SK-N-DZ (cell line): ENCODE measurements around the gene CDSN.
A peak's percentile ranks its signal among the peaks of the same experiment; 100 is the strongest.

Experiments
- DNase-seq: peaks from one replicate; pipeline ENCODE4 v3.0.0-alpha.2; 2015; ENCODE audit warnings: low spot score

CDSN gene

DNA sequence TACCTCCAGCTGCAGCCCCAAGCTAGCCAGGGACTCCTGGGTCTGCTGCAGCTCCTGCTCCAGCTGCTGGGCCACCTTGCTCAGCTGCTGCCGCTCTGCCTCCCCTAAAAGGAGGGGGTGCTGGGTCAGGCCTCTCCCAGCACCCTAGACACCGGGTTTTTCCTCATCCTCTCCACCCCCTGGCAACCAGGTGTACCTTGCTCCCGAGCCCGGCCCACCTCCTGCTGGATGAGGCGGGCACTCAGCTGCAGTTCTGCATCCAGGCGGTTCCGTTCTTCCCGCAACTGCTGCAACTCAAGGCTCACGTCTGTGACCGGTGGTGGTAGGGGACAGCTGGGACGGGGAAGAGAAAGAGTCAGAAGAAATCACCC, 24.7 kb upstream of the CDSN start:
- DNase-seq: no peak

DNA sequence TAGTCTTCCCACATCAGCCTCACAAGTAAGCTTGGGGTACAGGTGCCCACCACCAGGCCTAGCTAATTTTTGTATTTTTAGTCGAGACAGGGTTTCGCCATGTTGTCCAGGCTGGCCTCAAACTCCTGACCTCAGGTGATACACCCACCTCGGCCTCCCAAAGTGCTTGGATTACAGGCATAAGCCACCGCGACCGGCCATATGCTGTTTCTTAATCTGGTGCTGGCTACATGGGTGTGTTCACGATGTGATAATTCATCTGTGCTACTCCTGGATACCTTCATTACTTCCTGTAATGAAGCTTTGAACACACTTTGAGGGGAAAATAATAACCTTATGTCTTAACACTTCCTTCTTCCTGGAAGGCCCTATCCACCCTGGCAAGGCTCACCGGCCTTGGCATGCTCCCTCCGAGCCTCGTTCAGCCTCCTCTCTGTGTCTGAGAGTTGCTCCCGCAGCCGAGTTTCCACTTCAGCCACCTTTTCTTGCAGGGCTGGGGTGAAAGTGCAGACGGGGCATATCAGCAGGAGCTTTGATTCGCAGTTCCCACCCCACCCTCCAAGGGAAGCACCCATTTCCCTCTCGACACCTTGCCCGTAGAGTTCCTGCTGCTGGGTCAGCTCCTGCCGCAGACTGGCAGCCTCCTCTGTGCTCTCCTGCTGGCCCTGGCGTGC, 24.2 kb upstream of the CDSN start:
- DNase-seq: no peak

DNA sequence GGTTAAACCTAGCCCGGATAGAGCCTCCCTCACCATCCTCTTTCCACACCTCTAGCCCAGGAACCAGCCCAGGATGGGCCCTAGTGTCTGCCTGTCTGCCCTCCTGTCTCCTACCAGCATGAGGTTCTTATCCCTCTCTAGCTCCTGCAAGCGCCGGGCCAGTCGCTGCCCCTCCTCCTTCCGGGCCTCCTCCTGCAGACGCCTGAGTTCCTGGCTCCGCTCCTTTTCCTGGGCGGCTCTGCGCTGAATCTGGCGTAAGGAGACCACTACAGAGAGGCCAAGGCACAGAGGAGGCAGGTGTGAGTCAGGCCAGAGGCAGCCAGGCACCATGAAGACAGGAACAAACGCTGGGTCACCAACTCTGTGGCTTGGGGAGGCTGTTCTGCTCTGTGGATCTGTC, 22.9 kb upstream of the CDSN start:
- DNase-seq: no peak

DNA sequence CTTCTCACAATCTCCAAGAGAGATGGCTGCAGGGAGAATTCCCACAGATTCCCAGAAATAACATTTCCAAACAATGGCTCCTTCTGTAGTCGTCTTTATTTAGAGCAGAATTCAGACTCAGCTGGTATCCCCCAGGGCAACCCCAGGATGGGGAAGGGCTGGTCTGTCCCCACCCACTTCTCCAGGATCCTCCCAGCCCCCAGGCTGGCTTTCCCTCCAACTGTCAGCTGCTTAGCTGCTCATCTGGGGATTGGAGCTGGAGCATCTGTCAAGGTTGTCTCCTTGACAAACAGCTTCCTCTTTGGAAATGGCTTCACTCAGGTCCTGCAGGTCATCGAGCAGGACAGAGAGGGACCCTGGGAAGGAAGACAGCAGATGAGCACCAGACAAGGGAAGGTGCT, 22.1 kb upstream of the CDSN start:
- DNase-seq: no peak

DNA sequence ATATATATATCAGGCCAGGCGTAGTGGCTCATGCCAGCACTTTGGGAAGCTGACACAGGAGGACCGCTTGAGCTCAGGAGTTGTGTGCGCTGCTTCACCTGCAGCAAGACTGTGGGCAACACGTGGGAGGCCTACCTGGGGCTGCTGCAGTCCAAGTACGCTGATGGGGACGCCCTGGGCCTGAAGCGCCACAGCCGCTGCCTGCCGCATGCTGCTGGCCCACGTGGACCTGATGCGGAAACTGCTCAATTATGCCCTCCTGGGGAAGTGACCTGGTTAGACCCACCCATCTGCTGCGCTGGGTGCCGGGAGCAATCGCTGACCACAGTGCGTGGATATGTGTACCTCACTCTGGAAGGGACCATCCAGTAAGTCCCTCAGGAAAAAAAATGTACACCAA, 20.4 kb upstream of the CDSN start:
- DNase-seq: no peak

DNA sequence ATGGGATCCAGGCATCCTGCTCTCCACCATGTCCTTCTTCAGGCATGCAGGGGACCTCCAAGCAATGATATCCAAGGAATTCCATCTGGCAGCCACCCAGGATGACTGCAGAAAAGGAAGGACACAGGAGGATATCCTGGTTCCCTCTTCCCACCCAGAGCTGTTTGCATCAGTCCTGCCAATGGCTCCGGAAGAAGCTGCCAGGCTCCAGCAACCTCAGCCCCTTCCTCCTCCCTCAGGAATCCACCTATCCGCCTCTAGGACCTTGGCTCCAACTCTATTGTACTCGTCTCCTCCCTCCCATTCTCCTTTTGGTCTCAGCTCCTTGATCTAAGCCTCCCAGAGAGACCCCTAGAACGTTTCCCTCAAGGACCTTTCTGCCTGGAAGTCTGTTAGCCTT, 19.4 kb upstream of the CDSN start:
- no peak for DNase-seq

DNA sequence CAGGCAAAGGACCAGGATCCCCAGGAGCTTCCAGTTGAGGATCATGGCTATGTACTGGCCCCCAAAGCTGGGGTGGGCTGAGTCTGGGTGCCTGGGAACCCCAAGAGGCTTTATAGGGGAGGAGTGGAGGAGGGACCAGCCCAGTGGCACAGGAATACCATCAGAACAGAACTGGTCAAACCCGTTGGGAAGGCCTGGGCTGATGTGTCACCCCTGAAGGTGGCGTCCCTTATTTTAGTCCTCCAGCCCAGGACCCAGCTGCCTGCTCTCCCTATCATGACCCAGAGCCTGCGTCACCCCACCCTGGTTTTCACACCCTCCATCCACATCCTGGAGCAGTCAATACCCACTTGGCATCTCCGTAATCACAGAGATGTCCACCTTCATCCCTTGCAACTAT, 18.7 kb upstream of the CDSN start, which contains the start of gene PSORS1C2:
TSS of gene PSORS1C2 (minus strand) at position 85 of the 400 bp plus-strand sequence. CDS start at position 45, 40 bp downstream.
- DNase-seq: no peak

DNA sequence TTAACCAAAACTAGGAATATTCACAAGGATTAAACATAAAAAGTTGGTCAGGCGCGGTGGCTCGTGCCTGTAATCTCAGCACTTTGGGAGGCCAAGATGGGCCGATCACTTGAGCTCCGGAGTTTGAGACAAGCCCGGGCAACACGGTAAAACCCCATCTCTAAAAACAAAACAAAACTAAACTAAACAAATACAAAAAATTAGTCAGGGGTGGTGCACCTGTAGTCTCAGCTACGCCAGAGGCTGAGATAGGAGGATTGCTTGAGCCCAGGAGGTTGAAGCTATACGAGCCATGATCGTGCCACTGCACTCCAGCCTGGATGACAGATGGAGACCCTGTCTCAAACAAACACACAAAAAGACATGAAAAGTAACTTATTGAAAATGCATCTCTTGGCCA, 15.5 kb upstream of the CDSN start:
- no peak for DNase-seq

DNA sequence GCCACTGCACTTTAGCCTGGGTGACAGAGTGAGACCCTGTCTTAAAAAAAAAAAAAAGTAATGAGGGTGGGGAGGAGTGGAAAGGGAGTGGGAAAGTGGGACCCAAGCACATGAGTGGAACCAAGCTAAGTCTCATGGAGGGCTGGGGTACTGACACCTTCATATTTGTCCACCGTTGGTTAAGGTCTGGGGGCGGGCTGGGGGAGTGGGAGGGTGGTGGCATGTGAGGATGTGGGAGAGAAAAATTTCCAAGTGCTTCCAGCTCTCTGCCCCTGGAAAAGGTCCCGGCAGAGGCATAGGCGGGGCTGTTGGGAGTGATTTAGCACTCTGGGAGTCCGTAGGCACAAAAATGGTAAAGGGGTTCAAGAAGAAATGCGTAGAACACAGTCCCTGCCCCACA, 12.6 kb upstream of the CDSN start:
- DNase-seq: no peak

DNA sequence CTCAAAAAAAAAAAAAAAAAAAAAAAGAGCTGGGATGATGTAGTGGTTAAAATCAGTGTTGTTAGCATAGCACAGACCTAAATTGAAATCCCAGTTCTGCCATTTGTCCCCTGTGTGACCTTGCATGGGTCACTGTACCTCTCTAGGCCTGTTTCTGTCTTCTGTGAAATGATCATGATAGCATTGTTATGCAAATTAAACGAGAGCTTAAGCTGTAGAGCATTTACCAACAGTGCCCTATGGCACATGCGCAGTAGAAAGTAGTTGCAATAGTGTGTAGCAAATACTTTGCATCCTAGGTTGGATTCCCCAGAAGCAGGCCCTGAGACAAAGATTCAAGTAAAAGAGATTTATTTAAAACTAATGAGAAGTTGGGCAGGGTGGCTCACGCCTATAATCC, 11.3 kb upstream of the CDSN start:
- no peak for DNase-seq

DNA sequence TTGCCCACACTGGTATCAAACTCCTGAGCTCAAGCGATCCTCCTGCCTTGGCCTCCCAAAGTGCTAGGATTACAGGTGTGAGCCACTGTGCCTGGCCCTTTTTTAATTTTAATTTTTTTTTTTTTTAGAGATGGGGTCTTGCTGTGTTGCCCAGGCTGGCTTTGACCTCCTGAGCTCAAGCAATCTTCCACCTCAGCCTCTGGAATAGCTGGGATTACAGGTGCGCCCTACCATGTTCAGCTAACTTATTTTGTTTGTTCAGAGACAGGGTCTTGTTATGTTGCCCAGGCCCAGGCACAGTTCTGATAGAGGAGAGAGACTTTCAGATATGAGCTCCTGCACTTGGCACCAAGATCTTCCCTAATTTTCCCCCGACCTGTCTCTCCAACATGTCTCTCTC, 10.5 kb upstream of the CDSN start:
- no peak for DNase-seq

DNA sequence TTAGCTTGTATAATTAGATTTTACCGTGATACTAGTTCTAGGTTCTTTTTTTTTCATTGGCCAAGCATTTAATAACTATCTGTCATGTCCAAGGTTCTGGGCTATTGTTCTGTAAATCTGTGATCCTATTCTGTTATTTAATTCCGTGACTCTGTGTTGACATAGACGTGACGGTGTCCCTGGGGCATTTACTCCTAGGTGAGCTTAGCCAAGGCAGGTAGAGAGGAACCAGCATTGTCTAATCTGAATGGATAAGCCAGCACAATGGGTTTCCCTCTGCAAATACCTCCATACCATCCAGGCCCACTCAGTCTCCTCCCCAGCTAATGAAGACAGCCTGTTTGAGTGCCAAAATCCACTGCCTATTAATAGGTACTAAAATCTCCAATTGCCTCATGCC, 8.9 kb upstream of the CDSN start:
- no peak for DNase-seq

DNA sequence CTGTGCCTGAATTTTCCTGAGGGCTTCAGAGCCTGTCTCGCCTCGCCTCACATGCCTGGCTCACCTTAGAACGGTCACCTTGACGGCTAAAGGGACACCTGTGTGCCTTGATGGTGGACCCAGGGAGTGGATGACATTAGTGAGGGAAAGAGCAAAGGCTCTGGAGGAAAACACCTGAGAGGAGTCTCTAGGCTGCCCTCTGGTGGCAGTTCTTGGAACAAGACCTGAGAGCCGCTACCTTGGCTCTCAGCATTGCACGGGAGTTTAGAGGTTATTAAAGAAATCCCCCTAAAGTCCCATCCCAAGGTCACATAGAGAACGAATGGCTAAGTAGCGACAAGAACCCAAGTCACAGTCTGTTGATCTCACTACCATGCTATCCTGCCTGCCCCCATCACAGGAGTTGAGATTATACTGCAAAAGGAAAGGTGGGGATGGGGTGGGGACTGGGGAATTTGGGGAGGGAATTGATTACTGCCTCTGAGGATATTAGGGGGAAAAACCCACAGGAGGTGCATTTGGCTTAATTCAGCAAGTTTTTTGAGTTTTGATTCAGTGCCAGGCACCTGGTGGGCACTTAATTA, 7.9 kb upstream of the CDSN start:
- DNase-seq: peak; percentile 49

DNA sequence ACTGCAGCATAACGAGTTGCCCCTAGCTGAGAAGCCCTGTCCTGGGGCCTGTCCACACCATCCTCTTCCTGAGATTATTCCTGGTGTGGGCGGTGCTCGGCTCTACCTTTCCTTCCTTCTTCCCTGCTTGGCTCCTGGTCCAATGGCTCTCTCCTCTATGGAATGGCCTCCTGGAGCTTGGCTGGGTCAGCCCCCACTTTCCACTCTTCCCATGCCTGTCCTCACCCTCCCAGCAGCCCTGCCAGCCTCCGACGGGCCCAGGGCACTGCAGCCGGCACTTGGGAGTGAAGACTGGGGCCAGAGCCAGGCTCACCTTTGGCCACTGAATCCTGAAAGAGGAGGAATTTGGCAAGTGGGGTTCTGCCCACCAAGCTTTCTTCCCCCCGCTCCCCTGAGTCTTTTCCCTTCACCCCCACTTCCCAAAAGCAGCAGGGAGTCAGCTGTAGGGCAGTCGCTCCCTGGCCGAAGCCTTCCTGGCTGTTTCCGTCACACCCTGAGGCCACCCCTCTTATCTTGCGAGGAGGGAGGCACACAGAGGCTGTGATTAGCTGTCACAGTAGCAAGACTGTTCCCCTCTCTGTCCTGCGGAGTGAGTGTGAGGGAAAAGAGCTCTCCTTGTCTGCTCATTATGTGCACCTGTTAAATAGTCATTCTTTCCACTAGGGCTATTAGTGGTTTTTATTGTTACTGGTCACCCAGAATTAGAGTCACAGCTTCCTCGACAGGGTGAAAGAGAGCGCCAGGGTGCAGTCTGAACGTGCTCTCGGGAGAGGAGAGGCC, 6.3 kb upstream of the CDSN start:
- DNase-seq: no peak

DNA sequence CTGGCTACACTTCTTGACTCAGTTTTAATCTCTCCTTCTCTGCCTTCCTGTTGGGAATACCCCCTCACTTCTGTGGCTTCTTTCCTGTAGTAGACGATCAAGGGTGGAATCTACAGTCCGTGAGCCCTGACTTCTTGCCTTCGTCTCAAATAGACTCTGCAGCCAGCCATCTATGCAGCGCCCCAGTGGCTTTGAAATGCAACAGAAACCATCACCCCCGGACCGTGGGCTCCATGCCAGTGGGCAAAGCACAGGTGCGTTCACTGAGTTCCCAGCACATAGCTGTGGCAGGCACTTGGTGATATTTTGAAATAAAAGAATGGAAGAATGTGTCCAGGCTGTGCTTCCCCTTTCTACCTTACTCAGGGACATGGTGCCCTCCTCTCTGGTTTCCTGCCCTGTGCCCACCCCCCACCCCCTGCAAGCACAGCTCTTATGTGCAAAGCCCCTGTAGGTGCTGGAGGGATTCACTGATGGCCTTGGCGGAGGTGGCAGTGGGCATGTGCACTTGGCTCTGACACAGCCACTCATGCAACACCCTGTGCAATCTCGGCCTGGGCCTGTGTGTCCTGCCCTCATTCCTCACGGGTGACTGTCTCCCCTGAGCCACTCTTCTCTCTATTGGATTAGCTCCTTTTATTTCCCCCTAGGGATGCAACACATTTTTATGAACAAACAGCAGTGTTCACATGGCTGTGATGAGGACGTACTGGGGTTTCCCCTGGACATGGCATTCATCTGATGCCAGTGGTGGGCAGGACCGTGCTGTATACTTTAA, 5.5 kb upstream of the CDSN start:
- no peak for DNase-seq

DNA sequence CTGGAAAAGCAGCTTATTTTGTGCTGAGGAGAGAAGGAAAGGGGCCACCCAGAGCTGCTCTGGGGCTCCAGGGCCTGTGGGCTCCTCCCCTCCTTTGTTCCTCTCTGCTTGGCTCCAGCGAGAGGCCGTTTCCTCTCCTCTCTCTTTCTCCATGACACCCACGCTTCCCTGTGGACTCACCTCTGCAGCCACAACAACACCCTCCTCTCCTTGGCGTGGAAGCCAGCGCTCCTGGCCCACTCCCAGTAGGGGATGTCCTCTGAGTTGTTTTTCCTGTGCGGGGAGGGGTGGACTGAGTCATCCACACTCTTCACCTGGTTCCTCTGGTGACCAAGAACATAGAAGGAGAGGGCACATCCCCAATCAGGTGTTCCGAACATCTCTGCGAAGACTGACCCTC, 4.9 kb upstream of the CDSN start:
- DNase-seq: no peak

DNA sequence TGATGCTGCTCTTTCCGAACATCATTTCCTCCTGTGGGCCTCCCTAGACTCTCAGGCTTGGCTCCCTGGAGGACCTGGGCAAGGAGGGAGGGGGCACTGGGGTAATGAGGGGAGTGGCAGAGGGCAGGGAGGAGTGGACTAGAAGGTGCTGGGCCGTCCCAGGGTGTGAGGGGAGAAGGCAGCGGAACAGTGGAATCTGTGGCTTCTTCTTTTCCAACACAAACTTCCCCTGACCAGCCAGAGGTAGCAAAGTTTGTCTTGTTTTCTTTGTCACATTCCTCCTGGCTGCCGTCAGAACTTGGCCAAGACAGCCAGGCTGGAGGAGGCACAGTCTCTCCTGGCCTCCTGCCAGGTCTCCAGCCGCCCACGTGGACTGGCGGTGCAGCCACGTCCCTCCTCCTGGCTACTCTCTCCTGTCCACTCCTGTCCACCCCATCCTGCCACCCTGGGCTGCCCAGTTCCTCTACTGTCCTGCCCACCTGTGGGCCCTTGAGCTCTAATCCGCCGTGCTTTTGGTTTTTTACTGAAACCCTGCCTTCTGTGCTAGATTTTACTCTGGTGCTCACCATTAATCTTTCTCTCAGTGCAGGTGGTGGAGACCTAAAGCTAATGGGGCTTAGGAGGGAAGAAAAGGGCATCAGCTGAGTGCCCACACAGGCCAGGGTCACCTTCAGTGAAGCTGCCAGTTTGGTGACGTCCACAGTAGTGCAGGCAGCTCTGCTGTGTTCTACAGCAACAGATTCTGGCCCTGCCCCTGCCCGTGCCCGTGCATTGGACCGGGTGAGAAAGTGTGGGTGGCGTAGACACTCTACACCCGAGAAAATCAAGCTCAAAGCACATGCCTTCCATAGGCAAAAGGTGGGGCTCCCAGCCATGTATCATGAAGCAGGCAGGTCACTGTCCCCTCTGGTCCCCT, 2.8 kb upstream of the CDSN start:
- DNase-seq: no peak

DNA sequence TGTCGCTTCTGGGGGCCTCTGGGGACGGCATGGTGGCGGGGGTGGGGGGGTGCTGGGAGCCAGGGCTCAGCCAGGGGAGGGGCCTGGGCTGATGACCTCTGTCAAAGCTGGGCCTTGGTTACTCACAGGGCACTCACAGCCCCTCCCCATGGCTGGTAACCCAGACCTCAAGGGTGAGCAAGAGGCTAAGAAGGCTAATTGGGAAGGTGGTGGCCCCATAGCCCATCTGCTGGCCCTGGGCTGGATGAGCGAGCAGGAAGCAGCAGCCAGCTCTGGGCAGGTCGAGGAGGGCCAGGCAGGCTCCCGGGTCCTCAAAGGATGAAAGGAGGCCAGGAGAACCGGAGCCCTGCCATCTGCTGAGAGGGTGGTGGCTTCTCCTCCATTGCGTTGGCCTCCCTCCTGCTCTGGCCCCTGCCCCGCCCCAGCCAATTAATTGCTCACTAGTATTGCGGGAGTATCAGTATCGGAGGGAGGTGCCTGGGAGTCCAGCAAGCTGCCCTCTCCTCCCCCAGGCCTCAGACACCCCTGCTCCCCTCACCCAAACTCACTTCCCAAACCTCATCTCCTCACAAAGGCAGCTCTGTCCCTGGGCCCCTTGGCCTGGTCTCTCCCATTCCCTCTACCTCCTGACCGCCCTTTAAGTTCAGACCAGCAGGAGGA, 1.0 kb upstream of the CDSN start:
- DNase-seq: no peak

DNA sequence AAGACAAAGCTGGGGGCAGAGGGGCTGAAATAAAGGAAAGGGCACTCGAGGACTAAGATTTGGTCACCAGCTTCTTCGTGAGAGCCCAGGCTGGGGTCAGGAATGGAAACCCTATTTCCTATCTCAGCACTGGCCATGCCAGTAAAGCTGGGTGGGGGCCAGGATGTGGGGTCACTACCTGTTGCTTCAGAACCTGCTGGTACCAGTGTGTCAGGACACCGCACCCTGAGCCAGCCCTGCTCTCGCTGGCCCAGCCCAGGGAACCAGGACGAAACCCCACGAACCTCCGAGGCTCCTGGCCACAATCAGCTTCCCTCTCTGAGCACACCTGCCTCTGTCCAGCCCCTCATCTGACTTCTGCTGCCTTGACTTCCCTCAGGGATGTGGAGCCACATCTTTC, 2.1 kb downstream of the CDSN start:
- no peak for DNase-seq

DNA sequence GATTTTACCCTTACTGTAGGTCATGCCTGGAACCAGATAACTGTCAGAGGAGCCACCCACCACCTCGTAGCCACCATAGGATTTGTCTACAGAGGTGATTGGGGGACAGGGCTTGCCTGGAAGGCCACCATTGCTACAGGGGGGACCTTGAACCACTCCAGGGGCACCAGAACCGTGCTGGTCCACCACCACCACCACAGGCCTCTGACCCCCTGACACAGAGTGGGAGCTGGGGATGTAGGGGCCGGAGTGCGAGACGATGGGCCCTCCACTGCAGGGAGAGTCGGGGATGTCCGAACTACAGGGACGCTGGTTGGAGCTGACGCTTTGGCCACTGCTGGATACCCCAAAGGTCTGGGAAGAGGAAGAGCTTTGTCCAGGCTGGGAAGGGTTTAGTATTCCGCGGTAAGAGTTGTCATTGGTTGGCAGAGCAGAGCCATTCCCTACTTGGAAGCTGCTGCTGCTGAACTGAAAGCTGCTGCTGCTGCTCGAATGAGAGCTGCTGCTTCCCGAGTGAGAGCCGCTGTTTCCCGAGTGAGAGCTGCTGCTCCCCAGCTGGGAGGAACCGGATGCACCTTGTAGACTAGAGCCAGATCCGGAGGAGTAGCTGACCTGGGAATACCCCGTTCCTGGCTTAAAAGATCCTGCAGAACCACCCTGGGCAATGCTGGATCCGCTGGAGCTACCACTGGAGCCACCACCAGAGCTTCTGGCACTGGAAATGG, 3.4 kb downstream of the CDSN start:
- DNase-seq: no peak
